ENCODE data around the gene HIRA. TPM values are rescaled to one million over a fixed set of nuclear protein-coding genes. Genes with fewer than 3 reads are reported as not detected.

The HIRA gene
- total RNA-seq, 1 donor from 2014 or later = 32.7 TPM

DNA sequence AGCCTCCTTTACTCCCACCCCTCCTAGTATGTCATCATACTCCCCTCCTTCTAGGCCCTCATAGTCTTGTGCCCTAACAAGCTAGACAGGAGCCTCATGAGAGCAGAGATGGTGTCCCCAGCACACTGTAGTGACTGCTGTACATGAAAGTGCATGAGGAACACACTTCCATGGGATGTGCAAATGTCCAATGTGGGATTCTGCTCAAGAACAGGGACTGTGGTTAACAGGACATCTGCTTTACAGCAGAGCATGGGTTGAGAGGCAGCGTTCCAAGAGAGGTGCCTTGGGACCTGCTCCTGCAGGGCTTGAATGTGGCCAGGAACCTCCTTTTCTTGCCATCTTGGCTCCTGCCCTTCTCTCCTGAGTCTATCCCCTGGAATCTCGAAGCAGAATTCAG, 45.3 kb downstream of the HIRA start:
- ATAC-seq (ENCODE audit: low read depth) (no peak), DNase-seq (no peak)
- intact Hi-C loops (cut with micrococcal nuclease) = no loop called here
- H3K27me3 Mint-ChIP-seq = no peaks in the 10 kb centered on the region
- H3K4me3 Mint-ChIP-seq = no peak overlapping the region
- no peaks in the 10 kb centered on the region for H3K4me1 Mint-ChIP-seq
- no peak for TF ChIP-seq CTCF (IDR thresholded peaks at IDR 0.05)
- no peak overlapping the region for H3K27ac Mint-ChIP-seq
- POLR2A ChIA-PET = no interaction called here
- CTCF ChIA-PET = no interaction called here
- H3K36me3 Mint-ChIP-seq (ENCODE audit: low read depth) = peaks cover 85% of the 10 kb centered on the region
- H3K9me3 Mint-ChIP-seq = no peaks in the 10 kb centered on the region

GRCh38 chr22:19385221-19385906, 46.2 kb downstream of the HIRA start:
- Mint-ChIP-seq H3K9me3 (no peaks in the 10 kb centered on the region), H3K4me1 (no peaks in the 10 kb centered on the region), H3K27me3 (no peaks in the 10 kb centered on the region), H3K4me3 (no peak overlapping the region), H3K27ac (no peak overlapping the region), H3K36me3 (ENCODE audit: low read depth) (peaks cover 84% of the 10 kb centered on the region)
- intact Hi-C loops (cut with micrococcal nuclease) = no loop called here
- DNase-seq (no peak), ATAC-seq (ENCODE audit: low read depth) (no peak)
- CTCF ChIA-PET = no interaction called here
- no peak for TF ChIP-seq CTCF (IDR thresholded peaks at IDR 0.05)
- POLR2A ChIA-PET = no interaction called here

DNA sequence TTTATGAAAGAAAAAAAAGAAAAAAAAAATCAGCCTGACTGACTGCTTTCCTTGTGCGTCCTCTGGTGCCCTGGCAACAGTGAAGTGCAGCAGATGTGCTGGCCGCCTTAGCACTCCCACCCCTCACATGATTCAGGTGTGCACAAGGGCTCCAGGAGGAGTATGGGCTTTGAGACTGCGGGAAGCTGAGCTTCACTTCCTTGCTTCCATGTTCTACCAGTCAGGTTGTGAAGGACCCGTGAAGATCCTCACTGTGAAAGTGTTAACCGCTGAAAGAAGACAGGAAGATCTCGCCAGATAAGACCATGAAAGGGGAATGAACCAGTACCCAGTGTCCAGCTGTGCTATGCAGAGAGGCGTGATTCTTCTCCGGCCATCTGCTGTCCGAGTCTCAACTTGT, 48.2 kb downstream of the HIRA start:
- ATAC-seq (ENCODE audit: low read depth) (no peak), DNase-seq (no peak)
- Mint-ChIP-seq H3K27ac (no peak overlapping the region), H3K4me1 (no peaks in the 10 kb centered on the region), H3K27me3 (no peaks in the 10 kb centered on the region), H3K36me3 (ENCODE audit: low read depth) (peaks cover 71% of the 10 kb centered on the region), H3K9me3 (no peaks in the 10 kb centered on the region), H3K4me3 (no peak overlapping the region)
- intact Hi-C loops (cut with micrococcal nuclease) = no loop called here
- TF ChIP-seq CTCF (IDR thresholded peaks at IDR 0.05) = no peak
- ChIA-PET CTCF (no interaction called here), POLR2A (no interaction called here)

GRCh38 chr22:19382240-19382639, 49.3 kb downstream of the HIRA start:
- intact Hi-C loops (cut with micrococcal nuclease) = no loop called here
- ATAC-seq (ENCODE audit: low read depth) (no peak), DNase-seq (no peak)
- POLR2A ChIA-PET = no interaction called here
- no peak overlapping the region for H3K27ac Mint-ChIP-seq
- H3K36me3 Mint-ChIP-seq (ENCODE audit: low read depth) = peaks cover 74% of the 10 kb centered on the region
- H3K4me1 Mint-ChIP-seq = no peaks in the 10 kb centered on the region
- no peak overlapping the region for H3K4me3 Mint-ChIP-seq
- H3K9me3 Mint-ChIP-seq = no peaks in the 10 kb centered on the region
- TF ChIP-seq CTCF (IDR thresholded peaks at IDR 0.05) = no peak
- no peaks in the 10 kb centered on the region for H3K27me3 Mint-ChIP-seq
- CTCF ChIA-PET = no interaction called here

DNA sequence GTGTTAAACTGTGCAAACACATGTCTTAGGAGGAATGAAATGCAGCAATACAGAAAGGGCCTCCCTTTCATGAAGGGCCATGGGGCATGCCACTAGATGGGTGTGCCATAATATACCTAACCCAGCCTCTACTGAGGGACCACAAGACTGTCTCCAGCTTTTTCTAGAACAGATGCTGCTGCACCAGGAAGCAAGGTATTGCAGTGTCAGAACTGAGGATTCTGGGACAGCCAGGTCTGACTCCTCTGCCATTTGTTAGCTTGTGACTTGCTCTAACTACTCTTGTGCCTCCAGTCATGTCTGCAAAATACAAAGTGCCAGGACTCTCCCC, 53.2 kb downstream of the HIRA start:
- no peaks in the 10 kb centered on the region for H3K4me1 Mint-ChIP-seq
- no peak for TF ChIP-seq CTCF (IDR thresholded peaks at IDR 0.05)
- H3K36me3 Mint-ChIP-seq (ENCODE audit: low read depth) = peaks cover 75% of the 10 kb centered on the region
- no peak overlapping the region for H3K27ac Mint-ChIP-seq
- ChIA-PET CTCF (no interaction called here), POLR2A (no interaction called here)
- no peaks in the 10 kb centered on the region for H3K9me3 Mint-ChIP-seq
- no peak overlapping the region for H3K4me3 Mint-ChIP-seq
- DNase-seq = no peak
- H3K27me3 Mint-ChIP-seq = no peaks in the 10 kb centered on the region
- no peak for ATAC-seq (ENCODE audit: low read depth)
- intact Hi-C loops (cut with micrococcal nuclease) = no loop called here

Data from activated B cell treated with CpG ODN at 0.5 μM for 24 hours (primary cell).